Mesodermal cell (in vitro differentiated cells): ENCODE results near the gene MUC5AC.

Experiments used
- H3K27ac ChIP-seq: 2 replicates; pipeline ENCODE4 v1.7.0; 2013; ENCODE audit warnings: mild to moderate bottlenecking, low read depth, low read length, moderate library complexity; ENCODE audit not compliant: severe bottlenecking
- H3K36me3 ChIP-seq: 2 replicates; pipeline ENCODE4 v1.7.1; 2013; ENCODE audit warnings: mild to moderate bottlenecking, low read length, moderate library complexity; ENCODE audit not compliant: control insufficient read depth, insufficient read depth
- H3K4me1 ChIP-seq: one replicate; pipeline ENCODE4 v1.7.1; 2013; ENCODE audit warnings: mild to moderate bottlenecking, low read length; ENCODE audit not compliant: insufficient read depth, control insufficient read depth, poor library complexity, severe bottlenecking
- H3K4me3 ChIP-seq: 2 replicates; pipeline ENCODE4 v1.7.0; 2013; ENCODE audit warnings: low read length, control low read depth, mild to moderate bottlenecking; ENCODE audit not compliant: insufficient read depth, poor library complexity, severe bottlenecking; ENCODE audit errors: extremely low read depth
- H3K9me3 ChIP-seq: 2 replicates; pipeline ENCODE4 v1.7.1; 2013; ENCODE audit warnings: mild to moderate bottlenecking, low read length, moderate library complexity; ENCODE audit not compliant: control insufficient read depth
- WGBS, 2 experiments: methylation state at CpG; one replicate each; pipeline ENCODE4 v1.1.5; 2013; ENCODE audit warnings: missing lambda C conversion rate in 2 of 2; ENCODE audit not compliant: insufficient coverage in 2 of 2; 5-methylcytosine and 5-hydroxymethylcytosine counted together

MUC5AC gene

DNA sequence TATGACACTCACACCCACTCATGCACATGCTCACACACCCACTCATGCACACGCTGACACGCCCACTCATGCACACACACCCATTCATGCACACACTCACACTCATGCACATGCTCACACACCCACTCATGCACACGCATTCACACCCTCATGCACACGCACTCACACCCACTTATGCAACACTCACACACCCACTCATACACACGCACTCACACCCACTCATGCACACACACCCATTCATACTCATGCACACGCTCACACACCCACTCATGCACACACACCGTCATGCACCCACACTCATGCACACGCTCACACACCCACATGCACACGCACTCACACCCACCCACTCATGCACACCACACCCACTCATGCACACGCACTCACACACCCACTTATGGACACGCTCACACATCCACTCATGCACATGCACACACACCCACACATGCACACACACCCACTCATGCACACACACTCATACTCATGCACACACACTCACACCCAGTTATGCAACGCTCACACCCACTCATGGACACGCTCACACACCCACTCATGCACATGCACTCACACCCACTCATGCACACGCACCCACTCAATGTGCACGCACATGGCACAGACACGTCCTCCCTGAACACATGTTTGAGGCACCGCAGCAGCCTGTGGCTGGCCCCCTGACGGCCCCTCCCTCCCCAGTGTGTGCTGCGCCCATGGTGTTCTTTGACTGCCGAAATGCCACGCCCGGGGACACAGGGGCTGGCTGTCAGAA is 17.9 kb downstream of the MUC5AC start:
- Histone ChIP-seq H3K4me3 (no peak overlapping the region), H3K4me1 (no peaks in the 10 kb centered on the region), H3K36me3 (no peaks in the 10 kb centered on the region), H3K27ac (no peak overlapping the region), H3K9me3 (peaks cover 5% of the 10 kb centered on the region)
- 81 to 83% methylated on average over 16 to 21 of the region's 22 CpGs for WGBS, 2 experiments

DNA sequence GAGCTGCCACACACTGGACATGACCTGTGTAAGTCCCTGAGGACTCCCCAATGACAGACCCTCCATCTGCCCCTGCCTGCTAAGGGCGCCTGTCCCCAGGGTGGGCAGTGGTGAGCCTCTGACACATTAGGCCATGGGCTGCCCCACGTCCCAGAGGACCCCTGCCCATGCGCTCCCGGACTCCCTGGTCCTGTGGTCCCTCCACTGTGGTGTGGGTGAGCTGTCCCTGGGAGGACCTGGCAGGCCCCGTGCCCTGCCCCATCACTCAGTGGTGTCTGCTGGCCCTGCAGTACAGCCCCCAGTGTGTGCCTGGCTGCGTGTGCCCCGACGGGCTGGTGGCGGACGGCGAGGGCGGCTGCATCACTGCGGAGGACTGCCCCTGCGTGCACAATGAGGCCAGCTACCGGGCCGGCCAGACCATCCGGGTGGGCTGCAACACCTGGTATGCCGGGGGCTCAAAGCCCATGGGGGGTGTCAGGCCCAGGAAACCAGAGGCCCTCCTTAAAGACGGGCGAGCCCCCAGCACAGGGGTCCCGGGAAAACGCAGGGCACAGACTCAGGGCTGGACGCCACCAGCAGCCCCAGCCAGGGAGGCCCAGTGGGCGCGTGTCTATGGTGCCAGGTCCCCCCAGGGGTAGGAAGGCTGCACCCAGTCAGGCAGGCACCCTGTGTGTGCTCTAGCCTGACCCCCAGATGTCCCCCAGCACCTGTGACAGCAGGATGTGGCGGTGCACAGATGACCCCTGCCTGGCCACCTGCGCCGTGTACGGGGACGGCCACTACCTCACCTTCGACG is 18.7 kb downstream of the MUC5AC start:
- H3K36me3 ChIP-seq: no peaks in the 10 kb centered on the region
- WGBS, 2 experiments: 91 to 95% methylated on average over 29 to 32 of the region's 32 CpGs
- H3K9me3 ChIP-seq: peaks cover 5% of the 10 kb centered on the region
- H3K4me3 ChIP-seq: no peak overlapping the region
- H3K27ac ChIP-seq: no peak overlapping the region
- H3K4me1 ChIP-seq: no peaks in the 10 kb centered on the region

DNA sequence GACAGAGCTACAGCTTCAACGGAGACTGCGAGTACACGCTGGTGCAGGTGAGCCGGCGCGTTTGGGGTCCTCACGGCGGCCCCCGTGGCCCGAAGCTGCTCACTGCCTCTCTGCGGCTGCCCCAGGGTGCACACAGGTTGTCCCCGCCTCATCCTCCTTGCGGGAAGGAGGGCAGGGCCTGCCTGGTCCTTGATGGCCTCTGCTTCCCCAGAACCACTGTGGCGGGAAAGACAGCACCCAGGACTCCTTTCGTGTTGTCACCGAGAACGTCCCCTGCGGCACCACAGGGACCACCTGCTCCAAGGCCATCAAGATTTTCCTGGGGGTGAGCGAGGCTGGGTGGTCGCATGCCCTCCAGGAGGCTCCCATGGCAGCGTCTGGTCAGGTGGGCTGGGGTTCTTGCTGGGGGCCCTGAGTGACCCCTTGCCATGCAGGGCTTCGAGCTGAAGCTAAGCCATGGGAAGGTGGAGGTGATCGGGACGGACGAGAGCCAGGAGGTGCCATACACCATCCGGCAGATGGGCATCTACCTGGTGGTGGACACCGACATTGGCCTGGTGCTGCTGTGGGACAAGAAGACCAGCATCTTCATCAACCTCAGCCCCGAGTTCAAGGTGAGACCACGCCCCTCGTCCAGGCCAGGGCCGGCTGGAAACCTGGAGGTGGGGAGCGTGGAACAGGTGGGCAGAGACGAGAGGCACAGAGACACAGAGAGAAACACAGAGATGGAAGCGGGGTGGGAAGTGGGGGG is 19.4 kb downstream of the MUC5AC start:
- Histone ChIP-seq H3K4me1 (no peaks in the 10 kb centered on the region), H3K27ac (no peak overlapping the region), H3K36me3 (no peaks in the 10 kb centered on the region), H3K9me3 (peaks cover 5% of the 10 kb centered on the region), H3K4me3 (no peak overlapping the region)
- WGBS, 2 experiments: 90 to 91% methylated on average over 30 to 31 of the region's 34 CpGs

DNA sequence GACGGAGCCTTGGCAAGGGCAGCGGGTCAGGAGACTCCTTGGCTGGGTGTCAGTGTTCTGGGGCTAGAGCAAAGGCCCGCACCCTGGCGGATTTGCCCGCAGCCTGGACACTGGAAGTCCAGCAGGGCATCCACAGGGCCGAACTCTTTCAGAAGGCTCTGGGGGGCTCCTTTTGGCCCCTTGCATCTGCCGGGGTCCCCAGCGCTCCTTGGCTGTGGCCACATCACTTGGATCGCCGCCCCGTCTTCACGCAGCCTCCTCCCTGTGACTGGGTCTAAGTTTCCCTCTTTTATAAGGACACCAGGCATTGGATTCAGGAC is 20.0 kb downstream of the MUC5AC start:
- WGBS, 2 experiments: 92 to 94% methylated on average over 12 of the region's 12 CpGs
- H3K4me3 ChIP-seq: no peak overlapping the region
- H3K36me3 ChIP-seq: no peaks in the 10 kb centered on the region

DNA sequence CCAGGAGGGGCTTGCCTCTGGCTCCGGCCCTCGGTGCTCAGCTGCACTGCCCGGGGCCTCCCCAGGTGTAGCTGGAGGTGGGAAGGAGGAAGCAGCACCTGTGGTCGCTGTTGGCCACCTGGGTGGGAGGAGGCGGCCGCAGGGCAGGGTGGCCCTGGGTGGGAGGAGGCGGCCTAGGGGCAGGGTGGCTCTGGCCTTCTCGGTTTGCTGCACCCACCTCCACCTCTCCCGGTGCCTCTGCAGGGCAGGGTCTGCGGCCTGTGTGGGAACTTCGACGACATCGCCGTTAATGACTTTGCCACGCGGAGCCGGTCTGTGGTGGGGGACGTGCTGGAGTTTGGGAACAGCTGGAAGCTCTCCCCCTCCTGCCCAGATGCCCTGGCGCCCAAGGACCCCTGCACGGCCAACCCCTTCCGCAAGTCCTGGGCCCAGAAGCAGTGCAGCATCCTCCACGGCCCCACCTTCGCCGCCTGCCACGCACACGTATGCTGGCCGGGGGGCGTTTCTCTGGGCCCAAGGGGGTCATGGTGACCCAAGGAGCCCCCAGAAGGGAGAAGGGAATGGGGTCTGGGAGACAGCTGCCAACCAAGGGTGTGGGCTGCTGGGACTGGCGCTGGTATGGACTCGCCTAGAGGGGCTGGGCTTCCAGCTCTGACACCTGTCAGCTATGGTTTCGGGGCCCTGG is 20.6 kb downstream of the MUC5AC start:
- 87 to 88% methylated on average over 23 to 25 of the region's 31 CpGs for WGBS, 2 experiments
- Histone ChIP-seq H3K4me1 (no peaks in the 10 kb centered on the region), H3K9me3 (peaks cover 3% of the 10 kb centered on the region), H3K36me3 (no peaks in the 10 kb centered on the region), H3K4me3 (no peak overlapping the region), H3K27ac (no peak overlapping the region)

More for the DNA sequence above, 20.0 kb downstream of the MUC5AC start:
- no peaks in the 10 kb centered on the region for H3K4me1 ChIP-seq
- peaks cover 5% of the 10 kb centered on the region for H3K9me3 ChIP-seq
- H3K27ac ChIP-seq: no peak overlapping the region

DNA sequence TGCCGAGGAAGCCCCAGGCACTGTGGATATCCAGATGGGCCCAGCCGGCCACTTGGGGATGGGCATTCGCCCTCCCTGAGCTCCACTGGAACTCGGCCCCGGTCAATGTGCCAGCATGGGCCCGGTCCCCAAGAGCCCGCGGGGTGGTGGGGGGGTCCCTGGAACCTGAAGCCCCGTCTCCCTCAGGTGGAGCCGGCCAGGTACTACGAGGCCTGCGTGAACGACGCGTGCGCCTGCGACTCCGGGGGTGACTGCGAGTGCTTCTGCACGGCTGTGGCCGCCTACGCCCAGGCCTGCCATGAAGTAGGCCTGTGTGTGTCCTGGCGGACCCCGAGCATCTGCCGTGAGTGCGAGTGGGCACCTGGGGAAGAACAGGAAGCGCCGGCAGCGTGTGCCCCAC is 21.2 kb downstream of the MUC5AC start:
- Histone ChIP-seq H3K4me1 (no peaks in the 10 kb centered on the region), H3K4me3 (no peak overlapping the region), H3K27ac (no peak overlapping the region), H3K36me3 (no peaks in the 10 kb centered on the region), H3K9me3 (no peaks in the 10 kb centered on the region)
- WGBS, 2 experiments: 93 to 95% methylated on average over 21 to 28 of the region's 29 CpGs

DNA sequence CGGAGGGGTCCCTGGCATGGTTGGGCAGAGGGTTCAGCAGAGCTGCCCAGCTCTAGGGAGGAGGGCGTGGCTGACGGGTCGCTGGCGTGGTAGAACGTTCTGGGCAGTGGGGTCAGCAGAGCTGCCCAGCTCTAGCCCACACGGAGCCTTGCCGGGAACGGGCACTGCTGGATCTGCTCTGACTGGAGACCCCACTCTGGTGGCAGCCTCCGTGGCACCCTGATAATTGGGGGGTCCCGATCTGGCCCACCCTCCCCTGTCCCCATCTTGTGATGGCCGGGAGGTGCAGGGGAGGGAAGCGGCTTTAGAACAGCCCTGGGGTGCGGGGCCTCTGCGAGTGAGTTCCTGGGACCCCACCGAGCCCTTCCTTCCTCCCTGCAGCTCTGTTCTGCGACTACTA is 21.9 kb downstream of the MUC5AC start:
- Histone ChIP-seq H3K27ac (no peak overlapping the region), H3K4me1 (no peaks in the 10 kb centered on the region)
- WGBS, 2 experiments: 86 to 89% methylated on average over 15 to 16 of the region's 17 CpGs

DNA sequence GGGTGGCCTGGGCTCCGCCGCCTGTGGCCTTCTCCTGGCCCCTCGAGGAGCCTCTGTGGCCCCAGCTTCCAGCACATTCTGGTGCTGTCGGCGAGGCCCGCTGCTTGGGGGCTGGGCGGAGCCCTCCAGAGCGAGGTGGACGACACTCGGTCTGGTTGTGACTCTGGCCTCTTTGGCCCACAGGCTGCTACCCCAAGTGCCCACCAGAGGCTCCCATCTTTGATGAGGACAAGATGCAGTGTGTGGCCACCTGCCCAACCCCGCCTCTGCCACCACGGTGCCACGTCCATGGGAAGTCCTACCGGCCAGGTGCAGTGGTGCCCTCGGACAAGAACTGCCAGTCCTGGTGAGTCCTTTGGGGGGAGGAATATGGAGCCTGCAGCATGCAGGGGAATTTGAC is 22.4 kb downstream of the MUC5AC start:
- Histone ChIP-seq H3K4me3 (no peak overlapping the region), H3K9me3 (no peaks in the 10 kb centered on the region), H3K4me1 (no peaks in the 10 kb centered on the region), H3K27ac (no peak overlapping the region), H3K36me3 (no peaks in the 10 kb centered on the region)
- 82% methylated on average over 13 to 15 of the region's 15 CpGs for WGBS, 2 experiments

More for the DNA sequence above, 21.9 kb downstream of the MUC5AC start:
- Histone ChIP-seq H3K36me3 (no peaks in the 10 kb centered on the region), H3K9me3 (no peaks in the 10 kb centered on the region), H3K4me3 (no peak overlapping the region)

DNA sequence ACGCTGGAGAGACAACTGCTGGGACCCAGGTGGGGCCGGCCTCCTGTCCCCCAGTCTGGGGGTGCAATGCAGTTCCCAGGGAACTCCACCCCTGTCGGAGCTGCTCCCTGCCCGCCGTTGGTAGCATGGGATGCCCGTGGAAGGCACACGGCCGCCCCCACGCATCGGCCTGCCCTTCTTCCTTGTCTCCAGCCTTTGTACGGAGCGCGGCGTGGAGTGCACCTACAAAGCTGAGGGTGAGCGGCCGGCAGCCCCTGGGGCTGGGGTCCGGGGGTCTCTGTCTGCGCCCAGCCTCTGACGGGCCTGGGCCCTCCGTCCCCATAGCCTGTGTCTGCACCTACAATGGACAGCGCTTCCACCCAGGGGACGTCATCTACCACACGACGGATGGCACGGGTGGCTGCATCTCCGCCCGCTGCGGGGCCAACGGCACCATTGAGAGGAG is 23.2 kb downstream of the MUC5AC start:
- H3K36me3 ChIP-seq: no peaks in the 10 kb centered on the region
- H3K4me1 ChIP-seq: no peaks in the 10 kb centered on the region
- H3K9me3 ChIP-seq: no peaks in the 10 kb centered on the region
- 90 to 93% methylated on average over 26 of the region's 29 CpGs for WGBS, 2 experiments
- no peak overlapping the region for H3K4me3 ChIP-seq
- H3K27ac ChIP-seq: no peak overlapping the region

DNA sequence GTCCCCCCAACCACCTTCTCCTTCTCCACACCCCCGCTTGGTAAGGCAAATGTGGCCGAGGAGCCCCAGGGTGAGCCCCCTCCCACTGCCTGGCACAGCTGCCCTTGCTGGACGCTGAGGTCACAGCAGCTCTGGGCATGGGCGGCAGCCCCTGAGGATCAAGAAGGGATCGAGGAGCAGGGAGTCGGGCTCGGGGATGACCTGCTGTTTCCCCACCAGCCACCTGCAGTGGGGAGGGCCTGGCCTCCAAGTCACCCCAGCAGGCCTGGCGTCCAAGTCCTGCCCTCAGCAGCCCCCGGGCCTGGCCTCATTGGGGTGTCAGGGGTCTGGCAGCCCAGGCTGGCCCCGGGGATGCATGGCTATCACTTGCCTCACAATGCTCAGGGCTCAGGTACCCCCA is 23.7 kb downstream of the MUC5AC start:
- Histone ChIP-seq H3K36me3 (no peaks in the 10 kb centered on the region), H3K27ac (no peak overlapping the region), H3K4me1 (no peaks in the 10 kb centered on the region), H3K4me3 (no peak overlapping the region), H3K9me3 (no peaks in the 10 kb centered on the region)
- WGBS, 2 experiments: 81 to 91% methylated on average over 7 to 9 of the region's 10 CpGs
